ENCODE measurements around the gene NEDD8.

The NEDD8 gene

DNA sequence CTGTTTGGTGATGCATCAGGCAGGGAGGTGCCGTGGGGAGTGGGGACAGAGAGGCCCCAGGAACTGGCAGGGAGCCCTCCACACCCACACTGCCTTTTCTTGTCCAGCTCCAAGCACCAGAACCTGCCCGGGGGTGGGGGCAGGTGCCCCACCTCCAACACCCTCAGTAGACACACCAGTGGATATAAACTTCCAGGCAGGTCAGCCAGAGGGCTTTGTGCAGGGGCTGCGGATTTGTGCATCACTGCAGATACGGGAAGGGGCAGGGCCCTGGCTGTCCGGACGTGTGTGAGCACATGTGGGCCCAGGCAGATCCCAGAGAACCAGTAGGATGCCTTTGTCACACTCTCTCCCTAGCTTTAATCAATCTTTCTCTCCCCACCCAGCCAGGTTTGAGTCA, 32.1 kb upstream of the NEDD8 start:
- in situ Hi-C loops (cut with MboI; ENCODE audit: low sequenced_read_pairs), result no loop called here

DNA sequence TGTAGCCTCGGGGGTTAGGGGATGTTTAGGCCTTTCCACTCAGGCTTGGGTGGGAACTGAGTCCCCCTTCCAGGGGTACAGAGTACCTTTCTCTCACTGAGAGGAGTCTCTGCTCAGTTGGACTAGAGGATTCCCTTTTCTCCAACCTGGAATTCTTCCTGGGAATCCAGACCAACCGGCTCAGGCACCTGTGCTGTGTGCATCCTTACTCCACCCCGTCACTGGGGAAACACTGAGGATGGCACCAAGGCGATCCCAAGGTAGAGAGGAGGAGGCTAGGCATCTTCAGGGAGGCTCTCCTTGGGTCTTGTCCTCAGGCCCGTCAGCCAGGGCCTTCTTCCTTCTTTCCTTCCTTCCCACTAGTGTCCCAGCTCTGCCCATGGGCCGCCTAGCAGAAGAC, 31.7 kb upstream of the NEDD8 start:
- in situ Hi-C loops (cut with MboI; ENCODE audit: low sequenced_read_pairs), result no loop called here

DNA sequence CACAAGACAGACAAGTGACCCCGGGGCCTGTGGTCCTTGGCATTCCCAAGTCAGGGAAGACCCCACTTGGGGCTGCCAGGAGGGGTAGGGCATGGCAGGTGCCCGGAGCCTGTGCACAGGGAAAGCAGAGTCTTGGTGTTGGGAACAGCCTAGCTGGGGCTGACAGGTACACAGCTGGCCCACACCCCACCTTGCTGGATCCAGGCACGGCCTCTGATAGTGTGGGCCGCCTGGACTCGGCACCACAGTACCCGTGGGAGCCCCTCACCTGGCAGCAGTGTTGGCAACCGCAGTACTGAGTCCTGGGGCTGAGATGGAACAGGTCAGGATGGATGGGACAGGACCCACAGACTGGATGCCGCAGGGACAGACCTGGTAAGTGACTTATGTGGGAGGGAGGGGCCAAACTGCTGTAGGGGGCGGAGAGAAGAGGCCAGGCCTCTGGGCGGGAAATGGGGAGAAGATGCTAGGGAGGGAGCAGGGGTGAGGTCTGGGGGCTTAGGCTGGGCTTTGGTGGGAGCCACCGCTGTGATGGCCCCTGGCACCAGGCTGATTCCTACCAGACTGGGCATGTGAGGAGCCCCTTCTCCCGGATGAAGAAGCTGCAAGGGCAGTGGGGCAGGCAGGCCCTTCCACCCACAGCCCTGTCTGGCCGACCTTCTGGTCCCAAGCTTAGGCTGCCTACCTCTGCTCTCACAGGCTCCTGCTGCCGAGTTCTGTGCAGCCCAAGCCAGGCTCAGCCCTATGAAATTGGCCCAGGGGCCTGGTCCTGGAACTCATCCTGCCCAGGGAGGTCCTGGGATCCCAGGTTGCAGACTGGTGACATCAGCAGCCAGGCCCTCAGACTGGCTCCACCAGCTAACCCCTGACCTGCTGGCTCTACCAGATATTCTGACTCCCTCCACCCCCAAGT, 30.9 kb upstream of the NEDD8 start, which contains the start of gene TGM1:
Gene TGM1, minus strand, starts transcription at position 357 of the 913 bp plus-strand sequence. CDS start 825 bp downstream, outside the sequence.
- in situ Hi-C loops (cut with MboI; ENCODE audit: low sequenced_read_pairs), result no loop called here

DNA sequence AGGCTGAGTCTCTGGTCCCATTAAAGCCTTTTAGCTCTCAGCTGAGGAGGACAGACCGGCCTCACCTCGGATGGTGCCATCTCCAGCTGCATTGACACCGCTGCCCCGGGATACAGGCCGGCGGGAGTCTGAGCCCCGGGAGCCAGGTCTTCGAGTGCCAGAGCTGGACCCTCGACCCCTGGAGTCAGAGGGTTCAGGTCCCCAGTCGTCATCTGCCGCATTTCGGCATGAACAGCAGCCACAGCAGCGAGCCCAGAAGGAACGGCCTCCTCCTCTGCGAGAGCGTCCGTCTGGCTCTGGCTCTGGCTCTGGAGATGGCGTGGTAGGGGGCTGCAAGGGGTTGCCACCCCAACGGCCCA, 29.8 kb upstream of the NEDD8 start:
- in situ Hi-C loops (cut with MboI; ENCODE audit: low sequenced_read_pairs), result no loop called here

DNA sequence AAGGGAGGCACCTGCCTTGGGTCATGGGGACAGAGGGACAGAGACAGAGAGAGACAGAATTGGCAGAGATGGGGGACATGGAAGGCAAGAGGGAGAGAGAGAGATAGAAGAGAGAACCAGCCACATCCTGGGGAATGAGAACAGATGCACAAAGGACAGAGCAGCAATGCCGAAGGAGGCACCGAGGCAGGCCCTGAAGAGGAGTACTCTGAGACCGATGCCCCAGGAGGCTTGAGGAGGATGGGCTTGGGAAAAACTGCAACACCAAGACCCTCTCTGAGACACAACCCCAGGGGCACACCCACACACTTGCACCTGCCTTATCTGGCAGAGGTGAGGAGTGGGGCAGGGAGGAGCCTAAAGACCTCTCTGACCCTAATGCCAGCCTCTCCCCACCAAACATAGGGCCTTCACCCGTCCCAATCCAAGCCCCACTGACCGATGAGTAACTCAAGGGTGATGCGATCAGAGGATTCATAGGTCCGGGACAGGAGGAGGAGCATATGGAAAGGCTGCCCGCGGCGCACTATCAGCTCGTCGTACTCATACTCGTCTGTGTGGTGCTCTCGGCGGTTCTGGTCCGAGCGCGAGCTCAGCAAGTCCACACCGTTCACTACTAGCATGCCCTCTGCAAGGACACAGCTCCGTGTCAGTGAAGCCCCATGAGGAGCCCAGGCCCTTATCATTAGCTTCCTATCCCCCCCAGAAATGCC, 29.2 kb upstream of the NEDD8 start:
- in situ Hi-C loops (cut with MboI; ENCODE audit: low sequenced_read_pairs), result no loop called here

DNA sequence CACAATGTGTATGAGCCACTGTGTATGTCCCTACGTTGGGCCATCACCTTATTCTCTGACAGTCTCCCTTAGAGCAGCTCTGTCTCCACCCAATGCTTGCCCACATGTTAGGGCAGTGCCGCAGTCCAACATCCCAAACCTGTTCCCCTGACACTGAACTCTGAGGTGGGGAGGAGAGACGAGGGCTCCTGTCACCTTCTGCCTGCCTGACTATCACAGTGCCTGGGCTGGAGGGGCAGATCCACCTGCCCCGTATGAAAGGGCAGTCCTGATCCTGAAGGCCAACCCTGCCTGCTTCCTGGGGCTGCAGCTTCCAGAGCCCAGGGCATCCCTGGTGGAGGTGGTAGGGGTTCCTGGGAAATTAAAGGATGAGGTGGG, 28.6 kb upstream of the NEDD8 start:
- in situ Hi-C loops (cut with MboI; ENCODE audit: low sequenced_read_pairs), result no loop called here

DNA sequence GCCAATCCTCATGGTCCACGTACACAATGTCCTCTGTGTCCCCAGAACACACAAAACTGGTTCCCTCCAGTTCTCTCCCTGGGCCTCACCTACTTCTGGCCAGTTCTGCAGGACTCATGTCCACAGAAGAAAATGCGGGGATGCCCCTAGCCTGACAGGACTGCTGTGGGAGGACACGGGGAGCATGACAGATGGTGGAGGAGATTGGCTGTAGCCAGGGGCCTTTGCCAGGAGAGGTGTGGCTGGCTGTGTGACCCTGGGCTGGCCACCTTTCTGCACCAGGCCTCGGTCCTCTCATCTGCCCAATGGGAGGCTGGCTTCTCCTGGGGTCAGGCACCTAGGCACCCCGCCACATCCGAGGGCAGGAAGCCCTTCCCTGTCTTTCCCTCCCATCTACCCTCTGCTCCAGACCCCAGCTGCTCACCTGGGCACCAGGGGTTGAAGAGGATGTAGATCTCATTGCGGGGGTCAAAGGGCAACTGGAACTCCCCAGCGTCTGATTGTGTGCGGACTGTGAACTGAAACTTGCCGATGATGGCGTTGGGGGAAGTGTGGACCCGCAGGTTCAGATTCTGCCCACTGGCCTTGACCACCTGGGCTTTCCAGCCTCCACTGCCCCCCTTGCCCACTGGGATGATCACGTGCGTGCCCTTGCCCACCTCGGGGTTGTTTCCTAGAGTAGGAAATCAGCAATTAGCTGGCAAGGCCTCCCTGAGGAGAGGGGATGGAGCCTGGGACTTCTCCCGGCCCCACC, 28.0 kb upstream of the NEDD8 start:
- in situ Hi-C loops (cut with MboI; ENCODE audit: low sequenced_read_pairs), result no loop called here

DNA sequence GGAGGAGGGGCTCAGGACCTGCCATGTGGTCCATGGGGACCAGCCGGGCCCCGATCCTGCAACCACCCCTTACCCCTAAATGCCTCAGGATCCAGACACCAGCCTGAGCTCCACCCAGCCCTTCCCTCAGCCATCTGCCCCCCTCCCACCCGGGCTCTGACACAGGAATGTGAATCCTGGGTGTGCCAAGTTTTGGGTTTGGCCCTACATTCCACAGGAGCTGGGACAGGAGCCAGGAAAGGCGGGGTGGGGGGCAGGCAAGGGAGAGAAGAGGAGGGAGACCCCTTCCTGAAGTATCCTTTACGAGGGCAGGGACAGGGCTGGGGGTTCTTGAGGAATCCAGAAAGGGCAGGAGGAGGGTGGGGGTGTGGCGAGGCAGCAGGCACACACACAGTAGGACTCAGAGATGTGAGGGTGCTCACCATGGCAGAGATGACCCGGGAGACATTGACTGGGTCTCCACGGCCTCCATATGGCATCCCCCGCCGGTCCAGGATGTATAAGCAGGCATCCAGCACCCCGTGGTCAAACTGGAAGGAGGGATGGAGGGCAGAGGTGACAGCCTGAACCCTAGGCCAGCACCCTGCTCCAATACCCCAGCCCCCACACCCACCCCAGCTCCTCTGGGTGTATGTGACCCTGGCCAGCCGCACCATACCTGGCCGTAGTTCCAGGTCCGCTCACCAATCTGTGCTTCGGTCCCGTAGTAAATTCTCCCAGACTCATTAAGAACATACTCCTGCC, 27.3 kb upstream of the NEDD8 start:
- in situ Hi-C loops (cut with MboI; ENCODE audit: low sequenced_read_pairs), result no loop called here

DNA sequence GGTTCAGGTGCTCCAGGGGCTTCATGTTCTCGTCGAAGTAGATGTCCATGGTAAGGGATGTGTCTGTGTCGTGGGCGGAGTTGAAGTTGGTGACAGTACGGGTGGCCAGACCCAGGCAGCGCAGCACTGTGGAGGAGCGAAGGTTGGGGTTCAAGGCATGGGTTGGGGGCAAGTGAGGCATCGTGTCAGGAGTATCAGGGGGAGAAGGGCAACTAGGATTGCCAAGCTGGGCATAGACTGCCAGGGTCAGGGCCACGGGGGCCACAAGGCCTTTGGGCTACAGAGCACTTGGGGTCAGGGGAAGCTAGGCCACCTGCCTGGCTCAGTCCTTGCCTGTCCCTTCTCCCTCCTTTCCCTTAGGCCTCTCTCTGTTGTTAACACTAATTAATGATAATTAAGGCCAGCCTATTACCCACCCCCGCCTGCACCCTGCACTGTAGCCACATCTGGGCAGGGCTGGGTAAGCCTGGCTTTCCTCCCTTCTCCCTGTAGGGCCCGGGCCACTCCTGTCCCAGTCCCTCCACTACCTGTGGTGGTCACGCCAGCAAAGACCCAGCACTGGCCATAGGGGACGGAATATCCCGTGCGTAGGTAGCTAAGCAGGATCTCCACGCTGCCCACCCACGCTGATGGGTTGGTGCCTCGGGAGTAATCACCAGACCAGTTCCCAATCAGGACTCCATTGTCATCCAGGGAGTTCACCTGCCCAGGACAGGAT, 26.5 kb upstream of the NEDD8 start:
- in situ Hi-C loops (cut with MboI; ENCODE audit: low sequenced_read_pairs), result no loop called here

DNA sequence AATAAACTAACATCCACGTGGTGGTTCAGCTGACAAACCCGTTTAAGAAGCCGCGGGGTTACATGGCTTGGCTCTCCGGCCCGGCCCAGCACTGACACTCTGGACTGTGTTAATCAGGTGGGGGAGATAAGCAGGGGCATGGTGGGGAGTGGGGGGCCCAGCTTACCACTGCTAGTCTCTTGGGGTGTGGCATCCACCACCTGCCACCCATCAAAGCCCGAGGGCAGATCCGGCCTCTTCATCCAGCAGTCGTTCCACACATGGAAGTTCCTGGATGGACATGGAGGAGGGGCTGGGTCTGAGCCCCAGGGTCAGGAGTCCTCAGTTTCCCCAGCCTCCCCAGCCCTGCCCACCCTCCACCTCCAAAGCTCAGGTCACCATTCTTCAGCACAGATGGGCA, 26.0 kb upstream of the NEDD8 start:
- in situ Hi-C loops (cut with MboI; ENCODE audit: low sequenced_read_pairs), result no loop called here

DNA sequence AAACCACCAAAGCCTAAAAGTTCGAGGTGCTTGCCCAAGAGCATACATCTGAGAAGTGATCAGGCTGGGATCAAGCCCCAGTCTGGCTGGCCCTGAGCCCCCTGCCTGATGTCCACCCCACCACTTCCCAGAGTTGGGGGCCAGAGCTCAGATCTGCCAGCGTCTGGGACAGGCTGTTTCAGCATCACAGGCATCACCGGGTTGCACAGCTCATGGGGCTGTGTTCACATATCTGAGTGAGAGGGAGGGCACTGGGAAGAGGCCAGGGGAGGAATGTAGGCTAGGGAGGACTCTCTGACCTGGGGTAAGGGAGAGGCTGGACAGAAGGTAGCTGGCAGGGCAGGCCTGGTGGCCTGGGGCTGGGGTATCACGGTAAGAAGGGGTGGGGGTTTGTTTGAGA, 24.8 kb upstream of the NEDD8 start:
- in situ Hi-C loops (cut with MboI; ENCODE audit: low sequenced_read_pairs), result no loop called here

DNA sequence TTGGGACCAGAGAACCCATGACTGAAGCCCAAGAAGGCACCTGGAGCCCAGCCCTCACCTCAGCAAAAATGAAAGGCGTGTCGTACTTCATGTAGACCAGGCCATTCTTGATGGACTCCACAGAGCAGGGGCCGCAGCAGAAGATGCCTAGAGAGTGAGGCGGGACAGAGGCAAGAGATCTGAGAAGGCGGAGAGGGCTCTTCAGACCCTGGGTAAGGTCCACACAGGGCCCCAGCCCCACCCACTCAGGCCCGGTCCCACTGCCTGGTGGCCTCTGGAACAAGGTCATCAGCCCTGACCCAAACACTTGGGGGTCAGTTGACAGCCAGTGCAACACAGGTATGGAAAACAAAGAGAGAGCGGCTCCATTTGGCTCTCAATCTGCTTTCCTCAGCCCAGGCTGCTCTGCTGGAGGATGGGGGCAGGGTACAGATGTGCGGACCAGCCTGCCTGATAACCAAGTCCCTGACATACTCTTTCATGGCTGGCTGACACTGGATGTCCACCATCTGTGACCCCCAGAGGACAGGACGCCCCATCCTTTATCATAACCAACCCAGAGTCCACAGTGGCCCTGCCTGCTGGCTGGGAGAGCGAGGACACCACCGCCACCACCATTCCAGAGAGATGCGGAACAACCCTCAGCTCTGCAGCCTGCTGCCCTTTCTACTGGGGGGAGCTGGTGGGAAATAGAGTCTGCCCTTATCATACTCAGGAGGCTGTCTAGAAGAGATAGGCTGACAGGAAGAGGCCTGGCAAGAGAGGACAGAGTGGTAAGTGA, 24.0 kb upstream of the NEDD8 start:
- in situ Hi-C loops (cut with MboI; ENCODE audit: low sequenced_read_pairs), result no loop called here

DNA sequence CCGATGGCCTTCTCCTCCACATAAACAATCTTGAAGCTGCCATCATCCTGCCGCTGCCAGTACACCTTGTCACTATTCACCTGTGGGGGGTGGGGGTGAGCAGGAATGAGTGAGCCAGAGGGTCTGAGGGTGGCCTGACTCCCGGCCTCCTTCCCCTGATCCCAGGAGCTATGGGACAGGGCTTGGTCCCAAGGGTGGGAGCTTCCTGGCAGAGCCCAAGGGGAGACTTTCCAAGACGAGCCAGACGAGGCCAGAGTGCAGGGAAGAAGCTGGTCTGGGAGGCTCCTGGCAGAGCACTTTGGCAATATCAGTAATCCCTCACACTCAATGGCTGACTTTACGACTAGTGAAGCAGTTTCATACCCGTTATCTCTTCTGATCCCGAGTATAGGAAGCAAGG, 23.3 kb upstream of the NEDD8 start:
- in situ Hi-C loops (cut with MboI; ENCODE audit: low sequenced_read_pairs), result no loop called here

DNA sequence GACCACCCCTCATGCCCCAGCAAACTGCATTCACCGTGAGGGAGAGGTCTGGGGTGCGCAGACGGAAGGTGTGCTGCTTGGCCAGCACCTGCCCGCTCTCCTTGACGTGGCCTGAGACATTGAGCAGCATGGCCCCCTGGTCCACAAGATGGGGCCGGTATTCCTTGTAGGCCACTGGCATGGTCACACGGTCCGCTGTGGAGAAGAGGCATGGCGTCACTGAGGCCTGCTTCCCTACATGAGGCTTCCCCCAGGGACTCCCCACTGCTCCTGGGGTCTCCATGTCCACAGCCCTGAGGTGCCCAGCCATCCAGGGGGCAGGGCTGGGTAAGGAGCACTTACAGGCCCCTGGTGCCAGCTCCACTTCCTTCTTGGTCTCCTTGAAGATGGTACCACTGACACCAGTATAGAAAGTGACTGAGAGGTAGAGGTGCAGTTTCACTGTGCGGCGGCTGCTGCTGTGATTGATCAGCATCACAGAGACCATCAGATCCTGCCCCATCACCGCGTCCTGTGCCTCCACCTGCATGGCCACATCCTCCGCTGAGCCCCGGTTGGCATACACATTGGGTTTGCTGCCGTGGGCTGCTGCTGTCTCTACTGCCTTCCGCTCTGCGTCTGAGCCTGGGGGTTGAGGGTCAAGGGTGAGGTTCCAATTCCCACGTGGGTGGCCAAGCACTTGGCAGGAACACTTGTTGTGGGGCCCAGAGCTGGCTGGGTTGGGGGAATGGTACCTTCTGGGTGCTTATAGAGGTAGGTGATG, 22.6 kb upstream of the NEDD8 start:
- in situ Hi-C loops (cut with MboI; ENCODE audit: low sequenced_read_pairs), result no loop called here

DNA sequence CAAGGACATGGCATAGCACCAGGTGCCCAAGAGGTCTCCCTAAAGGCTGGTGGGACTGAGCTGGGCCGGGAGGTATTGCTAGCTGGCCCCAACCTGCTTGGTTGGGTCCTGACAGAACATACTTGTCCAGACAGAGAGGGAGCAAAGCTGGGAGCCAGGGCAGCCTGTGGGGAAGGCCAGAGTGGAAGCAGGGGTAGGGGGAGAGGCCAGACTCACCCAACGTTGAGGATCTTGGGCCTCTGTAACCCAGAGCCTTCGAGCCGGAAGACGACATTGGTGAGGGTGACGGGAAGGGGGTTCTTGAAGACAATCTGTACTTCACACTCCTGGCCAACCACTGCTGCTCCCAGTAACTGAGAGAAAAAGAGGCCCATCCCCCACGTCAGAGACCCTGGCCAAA, 21.8 kb upstream of the NEDD8 start:
- in situ Hi-C loops (cut with MboI; ENCODE audit: low sequenced_read_pairs), result no loop called here

DNA sequence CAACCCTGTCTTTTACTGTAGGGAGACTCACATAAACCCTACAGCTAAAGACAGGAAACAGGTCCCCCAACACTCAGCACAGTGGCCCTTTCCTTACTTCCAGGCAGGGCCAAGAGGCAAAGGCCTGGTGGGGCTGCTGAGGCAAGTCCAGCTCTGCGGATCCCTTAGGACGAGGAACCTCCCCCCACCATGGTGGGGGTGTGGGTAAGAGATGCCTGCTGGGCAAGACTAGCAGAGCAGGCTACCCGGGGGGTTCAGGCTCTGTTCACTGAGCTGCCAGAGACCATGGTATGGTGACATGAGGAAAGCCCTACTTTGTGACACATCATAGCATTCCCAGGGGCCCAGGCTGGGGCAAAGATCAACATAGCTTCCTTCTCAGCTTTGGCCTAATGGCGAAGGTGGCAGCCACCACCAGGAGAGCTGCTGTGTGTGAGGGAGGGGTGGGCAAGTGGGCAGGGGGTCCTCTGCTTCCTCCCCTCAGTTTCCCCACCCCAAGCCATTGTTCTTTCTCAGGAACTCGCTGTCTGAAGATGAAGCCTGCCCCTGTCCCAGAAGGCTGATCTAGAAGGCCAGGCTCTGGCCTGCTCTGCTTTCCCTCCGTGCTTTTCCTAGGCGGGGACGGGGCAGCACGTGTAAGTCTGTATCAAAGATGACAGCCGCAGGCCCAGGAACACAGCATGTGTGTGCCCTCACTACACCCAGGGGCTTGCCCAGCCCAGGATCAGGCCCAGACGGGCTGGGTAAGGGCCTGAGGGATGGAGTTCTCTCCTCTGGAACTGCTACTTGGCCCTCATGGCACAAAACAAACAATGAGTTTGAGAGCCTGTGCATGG, 20.3 kb upstream of the NEDD8 start:
- in situ Hi-C loops (cut with MboI; ENCODE audit: low sequenced_read_pairs), result no loop called here

DNA sequence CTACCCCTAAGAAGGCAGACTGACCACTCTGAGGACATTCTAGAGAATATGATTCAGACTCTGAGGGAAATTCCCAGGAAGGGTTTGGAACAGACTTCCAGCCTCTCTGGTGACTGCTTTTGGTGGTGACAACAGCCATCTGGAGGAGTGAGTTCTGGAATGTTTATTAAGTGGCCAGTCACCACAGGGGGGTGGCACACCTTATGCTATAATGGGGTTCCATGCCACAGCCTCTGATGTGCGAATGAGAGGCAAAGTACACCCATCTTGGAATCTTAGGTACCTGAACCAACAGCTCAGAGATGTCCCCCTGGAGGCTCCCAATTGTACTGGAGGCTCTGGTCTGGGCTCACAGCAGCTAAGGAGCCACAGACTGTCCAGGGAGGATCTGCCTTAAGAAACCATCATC, 19.7 kb upstream of the NEDD8 start:
- in situ Hi-C loops (cut with MboI; ENCODE audit: low sequenced_read_pairs), result no loop called here

DNA sequence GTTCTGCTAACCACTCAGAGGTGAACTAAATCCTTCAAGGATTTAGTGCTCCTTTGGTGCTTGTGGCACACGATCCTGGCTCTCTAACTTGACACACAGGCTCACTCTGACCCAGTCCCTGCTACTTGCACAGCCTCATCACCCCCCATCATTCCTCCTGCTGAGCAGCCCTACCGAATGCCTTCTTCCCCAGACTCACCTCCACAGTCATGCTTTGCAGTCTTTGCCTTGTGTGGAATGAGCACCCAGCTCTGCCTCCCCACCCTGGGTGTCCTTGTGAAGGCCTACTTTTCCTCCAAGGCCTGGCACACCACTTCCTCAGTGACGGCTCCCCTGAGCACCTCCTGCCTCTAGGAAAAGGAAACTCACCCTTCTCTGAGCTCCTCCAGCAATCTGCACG, 18.2 kb upstream of the NEDD8 start:
- in situ Hi-C loops (cut with MboI; ENCODE audit: low sequenced_read_pairs), result no loop called here

Data from HL-60/S4 treated with retinoic acid at 250 ng/mL for 4 days and 3 days (cell line).